Measurements from ENCODE around the gene TUB.

- TF ChIP-seq CTCF (IDR thresholded peaks at IDR 0.05) (no peak), POLR2A (IDR thresholded peaks at IDR 0.05) (no peak)
Measured at GRCh38 chr11:8049084-8049483, 31.9 kb upstream of the TUB start.

Data from body of pancreas (tissue), 4 donors.